GM21526 (cell line): ENCODE measurements around the gene CENPX.
A peak's percentile ranks its signal among the peaks of the same experiment; 100 is the strongest.
"Not testable (repeated sequence)": the region's sequence is repeated elsewhere in the genome, so short reads cannot be mapped to it uniquely, and the experiment has no call there.

Experiments
- ATAC-seq: cut with Tn5 transposase; IDR thresholded peaks from one replicate; pipeline ENCODE4 v1.9.1; 2021; ENCODE audit warnings: moderate library complexity; ENCODE audit not compliant: unreplicated experiment, low FRiP score

Gene CENPX

DNA sequence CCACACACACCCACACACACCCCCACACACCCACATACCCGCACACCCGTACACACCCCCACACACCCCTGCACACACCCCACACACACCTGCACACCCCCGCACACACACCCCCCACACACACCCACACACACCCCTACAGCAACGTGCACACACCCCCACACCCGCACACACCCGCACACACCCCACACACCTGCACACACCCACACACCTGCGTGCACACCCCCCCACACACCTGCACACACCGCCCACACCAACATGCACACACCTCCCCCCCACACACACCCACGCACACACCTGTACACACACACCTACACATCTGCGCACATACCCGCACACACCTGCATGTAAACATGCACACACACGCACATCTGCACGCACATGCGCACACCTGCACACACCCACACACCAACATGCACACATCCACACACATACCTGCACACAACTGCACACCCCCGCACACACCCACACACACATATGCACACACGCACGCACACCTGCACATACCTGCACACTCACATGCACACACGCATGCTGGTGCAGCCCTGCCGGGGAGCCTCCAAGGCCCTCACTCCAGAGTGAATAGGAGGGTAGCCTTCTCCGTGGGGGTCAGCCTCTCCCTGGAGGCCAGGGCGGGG is 37.8 kb downstream of the CENPX start:
- ATAC-seq = no peak

- ATAC-seq = no peak
These were observed 38.9 kb downstream of the CENPX start for GRCh38 chr17:81983639-81984373.

GRCh38 chr17:81983011-81983638 is 39.6 kb downstream of the CENPX start:
- no peak for ATAC-seq

GRCh38 chr17:81981511-81981910 is 41.2 kb downstream of the CENPX start:
- ATAC-seq = not testable (repeated sequence)

- ATAC-seq = no peak
These were observed 41.9 kb downstream of the CENPX start for GRCh38 chr17:81980707-81981343.

- no peak for ATAC-seq
These were observed 42.6 kb downstream of the CENPX start for GRCh38 chr17:81980122-81980521.

- ATAC-seq = no peak
These were observed 44.0 kb downstream of the CENPX start for GRCh38 chr17:81978524-81979298.

DNA sequence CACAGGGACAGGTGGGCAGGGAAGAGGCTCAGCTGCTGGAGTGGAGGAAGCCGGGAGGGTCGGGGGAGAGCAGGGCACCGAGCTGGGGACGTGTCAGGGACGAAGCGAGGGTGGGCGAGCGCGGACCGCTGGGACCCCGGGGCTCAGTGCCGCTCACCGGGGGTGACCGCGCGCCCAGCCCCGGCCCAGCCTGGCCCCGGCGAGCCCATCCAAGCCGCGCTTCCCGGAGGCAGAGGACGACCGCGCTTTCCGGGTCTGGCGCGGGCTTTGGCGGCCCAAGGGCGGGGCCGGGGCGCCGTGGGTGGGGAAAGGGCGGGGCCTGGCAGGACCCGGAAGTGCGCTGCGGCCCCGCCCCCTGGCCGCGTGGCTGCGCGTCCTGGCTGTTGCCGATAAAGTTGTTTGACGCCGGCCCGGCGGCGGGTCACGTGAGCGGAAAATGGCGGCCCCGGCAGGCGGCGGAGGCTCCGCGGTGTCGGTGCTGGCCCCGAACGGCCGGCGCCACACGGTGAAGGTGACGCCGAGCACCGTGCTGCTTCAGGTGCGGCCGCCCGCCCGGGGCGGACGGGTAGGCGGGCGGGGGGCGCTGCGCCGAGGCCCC is 45.4 kb downstream of the CENPX start, which contains the start of gene ASPSCR1:
Gene ASPSCR1 (plus strand): TSS at position 419 of the 598 bp plus-strand sequence. CDS start 18 bp downstream, at position 437.
- ATAC-seq = peak; percentile 67

DNA sequence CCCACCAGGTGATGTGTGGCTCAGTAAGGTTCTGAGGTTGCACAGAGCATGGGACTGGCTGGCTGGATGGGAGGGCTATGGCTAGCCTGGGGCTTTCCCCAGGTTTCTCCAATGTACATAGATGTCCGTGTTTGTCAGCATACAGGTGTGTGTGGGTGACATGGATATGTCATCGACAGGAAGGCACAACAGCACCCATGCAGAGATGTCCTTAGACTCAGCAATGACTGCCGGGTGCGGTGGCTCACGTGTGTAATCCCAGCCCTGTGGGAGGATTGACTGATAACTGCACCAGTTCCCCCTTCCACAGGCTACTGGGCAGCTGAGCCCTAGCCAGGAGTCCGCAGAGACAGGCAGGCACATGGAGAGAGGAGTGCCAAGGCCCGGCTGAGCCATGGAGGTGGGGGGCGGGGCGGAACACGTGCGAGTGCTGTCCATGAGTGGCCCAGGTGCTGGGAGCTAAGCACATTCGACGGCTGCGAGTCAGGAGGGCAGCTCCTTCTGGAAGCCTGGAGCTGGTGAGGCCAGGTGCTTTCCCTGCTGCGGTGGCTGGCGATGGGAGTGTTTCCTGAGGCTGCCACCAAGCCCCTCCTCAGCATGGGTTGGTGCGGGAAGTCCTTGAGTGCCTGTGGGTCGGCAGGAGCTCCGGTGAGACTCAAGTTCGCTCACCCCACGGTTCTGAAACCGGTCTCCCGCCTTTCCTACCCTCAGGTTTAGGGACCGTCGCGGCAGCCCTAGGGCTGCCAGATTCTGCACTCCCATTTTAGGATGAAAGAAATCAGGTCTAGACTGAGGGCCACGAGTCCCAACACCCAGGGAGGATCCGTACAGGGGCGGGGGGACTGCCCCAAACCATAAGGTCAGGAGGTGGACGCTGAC is 46.1 kb downstream of the CENPX start:
- ATAC-seq = peak; percentile 6

- ATAC-seq = no peak
These were observed 49.2 kb downstream of the CENPX start for GRCh38 chr17:81973432-81973831.

DNA sequence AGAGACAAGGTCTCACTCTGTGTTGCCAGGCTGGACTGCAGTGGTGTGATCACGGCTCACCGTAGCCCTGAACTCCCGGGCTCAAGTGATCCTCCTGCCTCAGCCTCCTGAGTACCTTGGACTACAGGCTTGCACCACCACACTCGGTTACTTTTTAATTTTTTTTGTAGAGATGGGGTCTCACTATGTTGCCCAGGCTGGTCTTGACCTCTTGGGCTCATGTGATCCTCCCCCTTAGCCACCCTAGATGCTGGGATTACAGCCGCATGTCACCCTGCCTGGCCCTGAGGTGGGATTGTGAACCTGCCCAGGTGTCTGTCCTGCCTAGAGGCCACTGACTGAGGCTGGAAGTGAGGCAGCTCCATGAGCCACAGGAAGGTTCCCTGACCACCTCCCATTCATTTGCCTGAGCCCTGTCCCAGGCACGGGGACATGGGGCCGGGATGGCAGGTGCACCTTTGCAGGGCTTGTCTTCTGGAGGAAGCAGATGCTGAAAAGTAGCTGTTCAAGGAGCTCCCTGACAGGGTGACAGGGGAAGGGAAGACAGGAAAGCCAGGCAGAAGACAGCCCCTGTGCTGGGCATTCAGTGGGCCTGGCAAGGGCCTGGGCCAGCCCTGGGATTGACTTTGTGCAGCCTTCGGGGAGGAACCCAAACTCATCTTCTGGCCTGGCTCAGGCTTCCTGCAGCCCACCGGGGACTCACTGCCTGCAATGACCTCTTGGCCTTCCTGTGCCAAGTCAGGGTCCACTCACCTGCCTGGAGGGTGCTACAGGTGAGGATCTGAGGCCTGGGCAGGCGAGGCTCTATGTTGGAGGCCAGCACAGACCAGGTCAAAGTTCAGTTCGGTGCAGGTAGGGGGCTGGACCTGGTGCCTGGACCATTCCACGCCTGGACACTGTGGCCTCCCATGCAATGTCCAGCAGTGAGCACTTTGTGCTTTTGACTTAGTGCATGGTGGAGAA is 53.5 kb downstream of the CENPX start:
- ATAC-seq = no peak
